ENCODE results near the gene CCDC85B. TPM values are rescaled to one million over a fixed set of nuclear protein-coding genes. Genes with fewer than 3 reads are reported as not detected.
"Not testable (repeated sequence)": the region's sequence is repeated elsewhere in the genome, so short reads cannot be mapped to it uniquely, and the experiment has no call there.

CCDC85B gene
- 34.7 and 61.6 TPM in 2 replicates for total RNA-seq (2014; rRNA removed; shearing (Covaris generic))

- DNase-seq (ENCODE audit: low read depth): peak; percentile 96
Measured at GRCh38 chr11:65890324-65891218, at the start of gene CCDC85B. Gene CCDC85B (plus strand): TSS chr11:65890673. CDS start chr11:65890784, 111 bp downstream.

GRCh38 chr11:65842144-65842543 lies 48.3 kb upstream of the CCDC85B start:
- DNase-seq (ENCODE audit: low read depth): no peak

- no peak for DNase-seq (ENCODE audit: low read depth)
Measured at GRCh38 chr11:65843811-65844210, 46.7 kb upstream of the CCDC85B start.

- no peak for DNase-seq (ENCODE audit: low read depth)
Measured at GRCh38 chr11:65844231-65844872, 46.1 kb upstream of the CCDC85B start.

- no peak for DNase-seq (ENCODE audit: low read depth)
Measured at GRCh38 chr11:65847746-65848145, 42.7 kb upstream of the CCDC85B start.

GRCh38 chr11:65848693-65849092 lies 41.8 kb upstream of the CCDC85B start:
- not testable (repeated sequence) for DNase-seq (ENCODE audit: low read depth)

DNA sequence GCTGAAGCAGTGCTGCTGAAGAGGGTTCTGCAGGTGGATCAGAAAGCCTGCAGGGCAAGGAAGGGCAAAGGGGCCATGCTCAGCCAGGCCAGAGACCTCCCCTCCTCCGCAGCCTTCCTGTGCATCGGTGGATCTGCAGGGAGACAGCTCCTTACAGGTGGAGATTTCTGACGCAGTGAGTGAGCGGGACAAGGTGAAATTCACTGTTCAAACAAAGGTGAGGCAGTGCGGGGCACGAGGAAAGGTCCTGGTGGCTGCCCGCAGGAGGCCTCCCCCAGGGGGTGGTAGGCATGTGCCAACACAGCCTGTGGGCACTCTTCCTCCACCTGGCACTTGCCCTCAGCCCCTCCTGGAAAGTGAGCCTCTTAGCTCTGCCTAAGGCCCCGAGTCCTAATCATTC lies 41.1 kb upstream of the CCDC85B start:
- no peak for DNase-seq (ENCODE audit: low read depth)

- DNase-seq (ENCODE audit: low read depth): no peak
Measured at GRCh38 chr11:65849771-65850216, 40.7 kb upstream of the CCDC85B start.

- peak; percentile 39 for DNase-seq (ENCODE audit: low read depth)
Measured at GRCh38 chr11:65850217-65851082, 40.0 kb upstream of the CCDC85B start.

DNA sequence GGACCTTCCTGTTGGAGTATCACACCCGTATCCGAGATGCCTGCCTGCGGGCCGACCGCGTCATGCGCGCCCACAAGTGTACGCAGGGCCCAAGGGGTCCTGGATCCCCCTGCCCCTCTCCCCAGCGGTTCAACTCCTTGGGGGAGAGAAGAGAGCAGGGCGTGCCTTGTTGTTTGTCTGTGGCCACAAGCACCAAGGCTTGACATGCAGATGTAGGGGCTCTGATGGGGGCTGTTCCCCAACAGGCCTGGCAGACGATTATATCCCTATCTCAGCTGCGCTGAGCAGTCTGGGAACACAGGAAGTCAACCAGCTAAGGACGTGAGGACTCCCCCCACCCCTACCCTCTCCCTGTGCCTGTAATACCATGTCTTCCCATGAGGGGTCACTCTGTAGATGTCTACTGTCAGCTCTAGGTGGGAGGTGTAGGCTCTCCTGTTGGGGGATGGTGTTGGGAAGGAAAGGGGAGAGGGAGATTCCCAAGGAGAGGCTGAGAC lies 39.3 kb upstream of the CCDC85B start:
- DNase-seq (ENCODE audit: low read depth): peak; percentile 52

- DNase-seq (ENCODE audit: low read depth): peak; percentile 31
Measured at GRCh38 chr11:65851811-65852507, 38.5 kb upstream of the CCDC85B start.

DNA sequence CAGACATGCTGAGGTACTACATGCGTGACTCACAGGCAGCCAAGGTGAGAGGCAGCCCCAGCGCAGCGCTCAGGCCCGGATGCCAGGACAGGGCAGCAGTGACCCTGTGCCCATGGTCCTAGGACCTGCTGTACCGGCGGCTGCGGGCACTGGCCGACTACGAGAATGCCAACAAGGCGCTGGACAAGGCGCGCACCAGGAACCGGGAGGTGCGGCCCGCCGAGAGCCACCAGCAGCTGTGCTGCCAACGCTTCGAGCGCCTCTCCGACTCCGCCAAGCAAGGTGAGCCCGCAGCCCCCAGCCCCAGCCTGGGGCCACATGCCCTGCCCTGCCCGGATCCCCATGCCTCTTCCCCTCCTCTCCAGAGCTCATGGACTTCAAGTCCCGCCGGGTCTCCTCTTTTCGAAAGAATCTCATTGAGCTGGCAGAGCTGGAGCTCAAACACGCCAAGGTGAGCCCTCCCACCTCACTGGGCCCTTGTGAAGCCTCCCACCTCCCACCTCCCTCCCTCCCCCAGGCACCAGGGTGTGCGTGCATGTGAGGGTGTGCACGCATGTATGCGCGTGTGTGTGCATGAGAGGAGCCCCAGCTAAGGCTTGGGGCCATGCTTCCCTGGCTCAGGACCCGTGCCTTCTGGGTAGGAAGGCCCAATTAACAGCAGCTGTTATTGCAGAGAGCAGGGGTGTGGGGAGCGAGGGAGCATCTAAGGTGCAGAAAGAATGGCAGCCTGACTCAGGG lies 37.8 kb upstream of the CCDC85B start:
- DNase-seq (ENCODE audit: low read depth): no peak

- DNase-seq (ENCODE audit: low read depth): no peak
Measured at GRCh38 chr11:65853246-65853979, 37.1 kb upstream of the CCDC85B start.

DNA sequence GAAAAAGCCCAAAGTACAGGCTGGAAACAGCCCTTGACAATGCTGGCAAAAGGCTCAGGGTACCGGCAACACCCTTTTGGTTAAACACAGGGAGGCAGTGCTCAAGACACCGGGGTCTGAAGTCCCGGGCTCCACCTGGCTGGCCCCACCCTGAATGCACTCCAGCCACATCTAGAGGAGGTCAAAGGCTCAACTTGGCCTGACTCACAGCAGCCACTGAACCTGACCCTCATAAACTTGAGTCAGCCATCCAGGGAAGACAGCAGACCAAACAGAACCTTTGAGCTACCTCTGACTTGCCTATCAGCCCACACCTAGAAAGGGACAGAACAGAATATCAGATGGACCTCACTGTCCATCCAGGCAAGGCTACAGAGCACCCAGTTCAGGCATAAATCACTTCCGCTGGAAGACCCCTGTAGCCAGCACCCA lies 36.3 kb upstream of the CCDC85B start:
- DNase-seq (ENCODE audit: low read depth): no peak

- DNase-seq (ENCODE audit: low read depth): no peak
Measured at GRCh38 chr11:65854852-65855837, 35.3 kb upstream of the CCDC85B start.

GRCh38 chr11:65855927-65856363 lies 34.5 kb upstream of the CCDC85B start:
- DNase-seq (ENCODE audit: low read depth): no peak

DNA sequence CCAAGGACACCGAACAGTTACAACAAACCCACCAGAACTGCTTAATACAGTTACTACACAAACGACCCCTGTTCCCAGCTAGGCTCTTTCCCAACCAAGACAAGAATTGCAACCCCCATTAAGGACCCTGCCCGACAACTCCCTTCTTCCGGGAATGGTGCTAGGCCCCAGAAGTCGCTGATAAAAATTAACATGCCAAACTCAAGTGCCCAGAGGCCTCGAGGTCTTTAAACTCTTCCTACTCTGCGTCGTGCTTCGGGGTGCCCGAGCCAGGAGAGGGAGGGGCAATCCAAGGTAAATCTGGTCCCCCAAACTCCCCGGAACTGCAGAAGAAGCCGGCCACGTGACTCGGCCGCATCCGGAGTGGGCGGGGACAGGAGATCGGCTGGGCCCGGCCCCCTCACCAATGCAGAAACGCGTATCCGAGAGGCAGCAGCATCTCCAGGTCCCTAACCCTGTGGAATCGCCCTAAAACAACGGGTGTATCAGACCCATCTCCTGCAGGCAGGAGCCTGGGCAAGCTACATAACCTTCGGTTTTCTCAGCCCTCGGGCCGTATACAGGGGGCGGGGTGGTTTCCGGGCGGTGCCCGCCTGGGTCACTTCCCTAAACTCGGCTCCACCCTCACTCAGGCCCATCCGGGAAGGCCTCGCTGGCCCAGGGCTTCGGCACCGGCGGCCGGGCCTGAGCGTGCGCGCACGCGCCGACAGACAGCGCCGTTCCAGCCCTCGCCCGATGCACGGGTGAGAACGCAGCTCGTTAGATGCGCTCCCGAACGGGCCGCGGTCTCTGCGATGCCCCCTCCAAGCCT lies 33.6 kb upstream of the CCDC85B start:
- DNase-seq (ENCODE audit: low read depth): peak; percentile 71

- DNase-seq (ENCODE audit: low read depth): no peak
Measured at GRCh38 chr11:65857500-65857852, 33.0 kb upstream of the CCDC85B start.
